ENCODE results near the gene EIF5A2. TPM values are rescaled to one million over a fixed set of nuclear protein-coding genes. Genes with fewer than 3 reads are reported as not detected.

The EIF5A2 gene
- total and polyA plus RNA-seq, 7 donors = 0.46 to 4.0 (median 1.9) TPM

DNA sequence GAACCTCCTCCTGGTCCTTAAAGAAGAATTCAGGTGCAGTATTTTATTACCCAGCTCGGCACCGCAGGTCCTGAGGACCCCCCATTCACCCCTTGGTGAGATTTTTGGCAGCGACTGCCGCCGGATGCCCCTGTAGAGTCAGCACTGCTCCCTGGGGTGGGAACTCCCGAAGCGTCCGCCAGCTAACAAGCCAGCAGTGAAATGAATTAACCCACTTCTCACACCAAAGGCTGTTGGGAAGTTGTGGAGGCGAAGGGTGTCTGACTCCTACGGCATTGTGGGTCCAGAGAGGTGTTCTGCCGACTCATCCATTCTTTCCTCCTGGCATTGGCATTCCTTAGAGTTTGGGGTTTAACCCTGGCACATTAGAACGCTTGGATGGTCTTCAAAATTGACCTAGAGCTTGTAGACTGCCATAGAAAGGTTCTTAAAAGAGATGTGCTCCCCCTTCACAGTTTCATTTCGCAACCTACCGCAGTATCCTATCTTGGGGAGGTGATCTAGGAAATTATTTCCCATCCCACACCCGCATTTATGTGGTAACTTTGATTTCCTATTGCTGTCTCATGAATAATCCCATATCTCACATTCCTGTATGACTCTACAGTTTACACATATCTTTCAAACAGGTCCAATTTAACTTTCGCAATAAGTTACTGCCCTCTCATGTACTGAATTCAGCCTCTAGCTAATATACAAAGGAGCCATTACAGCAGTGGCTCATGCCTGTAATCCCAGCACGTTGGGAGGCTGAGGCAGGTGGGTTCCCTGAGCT is 879 bp upstream of the EIF5A2 start:
- Histone ChIP-seq H3K4me3 (no peak overlapping the region), H3K27ac (no peak overlapping the region), H3K9me3 (peaks cover 9% of the 10 kb centered on the region), H3K36me3 (ENCODE audit: insufficient read depth in 1 of 2, low read depth in 1 of 2) (no peaks in the 10 kb centered on the region), H3K27me3 (ENCODE audit: insufficient read depth in 3 of 3, low read length in 2 of 3) (peaks cover 0 to 22% (median 0%) of the 10 kb centered on the region in 3 donors), H3K4me1 (no peaks in the 10 kb centered on the region)
- WGBS, 3 donors = 77 to 87% (median 81%) methylated on average over 17 of the region's 17 CpGs
- DNase-seq = peak in 1 of 2 donors; percentile 16
- ATAC-seq = peak in 3 of 4 donors; percentile 29 to 52 (median 47)
- TF ChIP-seq, protein P1, sequence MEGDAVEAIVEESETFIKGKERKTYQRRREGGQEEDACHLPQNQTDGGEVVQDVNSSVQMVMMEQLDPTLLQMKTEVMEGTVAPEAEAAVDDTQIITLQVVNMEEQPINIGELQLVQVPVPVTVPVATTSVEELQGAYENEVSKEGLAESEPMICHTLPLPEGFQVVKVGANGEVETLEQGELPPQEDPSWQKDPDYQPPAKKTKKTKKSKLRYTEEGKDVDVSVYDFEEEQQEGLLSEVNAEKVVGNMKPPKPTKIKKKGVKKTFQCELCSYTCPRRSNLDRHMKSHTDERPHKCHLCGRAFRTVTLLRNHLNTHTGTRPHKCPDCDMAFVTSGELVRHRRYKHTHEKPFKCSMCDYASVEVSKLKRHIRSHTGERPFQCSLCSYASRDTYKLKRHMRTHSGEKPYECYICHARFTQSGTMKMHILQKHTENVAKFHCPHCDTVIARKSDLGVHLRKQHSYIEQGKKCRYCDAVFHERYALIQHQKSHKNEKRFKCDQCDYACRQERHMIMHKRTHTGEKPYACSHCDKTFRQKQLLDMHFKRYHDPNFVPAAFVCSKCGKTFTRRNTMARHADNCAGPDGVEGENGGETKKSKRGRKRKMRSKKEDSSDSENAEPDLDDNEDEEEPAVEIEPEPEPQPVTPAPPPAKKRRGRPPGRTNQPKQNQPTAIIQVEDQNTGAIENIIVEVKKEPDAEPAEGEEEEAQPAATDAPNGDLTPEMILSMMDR (IDR thresholded peaks at IDR 0.05) = no peak
- intact Hi-C loops (cut with DNase I) = no loop called here

DNA sequence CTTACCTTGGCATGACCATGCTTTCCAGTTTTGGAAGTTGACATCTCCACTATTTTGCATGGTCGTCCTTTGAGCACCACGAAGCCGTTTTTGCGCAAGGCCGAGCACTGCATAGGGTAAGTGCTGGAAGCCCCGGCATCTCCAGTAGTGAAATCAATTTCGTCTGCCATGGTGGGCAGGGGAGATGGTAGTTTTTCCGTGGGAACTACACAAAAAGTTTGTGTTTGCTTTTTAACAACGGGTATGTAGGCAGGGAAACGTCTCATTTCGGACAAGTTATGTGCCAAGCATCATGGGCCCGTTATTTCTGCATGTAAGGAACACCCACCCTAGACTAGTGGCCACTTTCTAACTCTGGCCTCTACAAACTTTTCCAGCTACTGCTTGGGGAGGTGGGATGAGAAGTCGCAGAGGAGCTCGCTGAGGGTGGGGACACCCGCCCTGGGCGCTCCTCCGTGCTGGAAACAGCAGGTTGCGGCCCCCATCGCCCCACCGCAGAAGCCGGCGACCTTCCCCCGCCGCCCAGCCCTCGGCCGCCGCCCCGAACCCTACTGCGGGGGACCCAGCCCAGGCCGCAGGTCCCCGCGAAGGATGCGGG is 701 bp downstream of the EIF5A2 start:
- WGBS, 3 donors = 5 to 8% (median 5%) methylated on average over 28 to 33 of the region's 33 CpGs
- Histone ChIP-seq H3K27ac (peak overlapping the region; percentile 7), H3K36me3 (ENCODE audit: insufficient read depth in 1 of 2, low read depth in 1 of 2) (no peaks in the 10 kb centered on the region), H3K4me3 (peak overlapping the region; percentile 76), H3K9me3 (peaks cover 9% of the 10 kb centered on the region), H3K4me1 (no peaks in the 10 kb centered on the region), H3K27me3 (ENCODE audit: insufficient read depth in 3 of 3, low read length in 2 of 3) (peaks cover 0 to 22% (median 0%) of the 10 kb centered on the region in 3 donors)
- TF ChIP-seq, protein P1 (IDR thresholded peaks at IDR 0.05) = no peak
- intact Hi-C loops (cut with DNase I) = no loop called here
- DNase-seq (no peak), ATAC-seq (peak in 2 of 4 donors; percentile 5)

DNA sequence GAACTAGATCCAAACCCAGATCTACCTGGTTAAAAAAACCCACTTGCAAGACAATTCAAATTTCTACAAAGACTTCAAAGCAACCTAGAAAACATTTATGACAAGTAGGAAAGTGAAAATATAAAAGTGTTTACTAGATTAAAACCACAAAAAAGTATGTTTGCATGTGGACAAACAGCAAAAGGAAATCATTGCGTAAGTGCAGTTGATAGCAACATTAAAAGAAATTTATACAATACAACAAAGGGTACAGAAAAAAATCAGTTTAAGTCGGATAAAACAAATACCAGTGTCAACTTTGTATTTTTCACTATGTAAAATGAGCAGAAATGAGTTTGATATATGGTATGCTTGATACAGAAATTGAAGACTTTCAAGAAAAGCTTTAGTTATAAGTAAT is 2.6 kb downstream of the EIF5A2 start:
- no peaks in the 10 kb centered on the region for H3K36me3 ChIP-seq (ENCODE audit: insufficient read depth in 1 of 2, low read depth in 1 of 2)
- WGBS, 3 donors = 93 to 95% (median 94%) methylated on average over 2 of the region's 2 CpGs
- no peaks in the 10 kb centered on the region for H3K4me1 ChIP-seq
- intact Hi-C loops (cut with DNase I) = no loop called here
- H3K27me3 ChIP-seq (ENCODE audit: insufficient read depth in 3 of 3, low read length in 2 of 3) = peaks cover 0 to 22% (median 0%) of the 10 kb centered on the region in 3 donors
- DNase-seq = no peak
- H3K27ac ChIP-seq = no peak overlapping the region
- H3K4me3 ChIP-seq = no peak overlapping the region
- TF ChIP-seq, protein P1 (IDR thresholded peaks at IDR 0.05) = no peak
- peaks cover 5% of the 10 kb centered on the region for H3K9me3 ChIP-seq
- no peak for ATAC-seq

DNA sequence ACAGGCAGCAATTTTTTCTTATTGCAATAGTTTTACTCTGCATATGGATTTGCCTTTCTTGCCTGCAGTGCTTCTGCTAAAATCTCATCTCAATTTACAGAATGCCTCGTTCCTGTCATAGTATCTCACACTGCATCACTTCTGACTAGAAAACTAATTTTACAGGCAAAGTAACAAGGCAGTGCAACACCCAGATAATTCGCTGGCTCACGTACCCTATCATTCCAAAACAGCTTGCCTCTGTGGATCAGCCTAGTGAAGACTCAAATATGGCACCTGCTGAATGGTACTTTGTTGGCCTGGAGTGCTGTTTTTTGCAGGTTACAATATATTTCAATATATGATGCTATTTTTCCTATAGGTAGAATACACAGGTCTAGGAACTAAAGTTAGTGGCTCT is 5.3 kb downstream of the EIF5A2 start:
- H3K9me3 ChIP-seq = no peaks in the 10 kb centered on the region
- 91 to 96% (median 93%) methylated on average over 3 of the region's 3 CpGs for WGBS, 3 donors
- ATAC-seq (no peak), DNase-seq (no peak)
- peaks cover 0 to 21% (median 0%) of the 10 kb centered on the region in 3 donors for H3K27me3 ChIP-seq (ENCODE audit: insufficient read depth in 3 of 3, low read length in 2 of 3)
- no peak overlapping the region for H3K4me3 ChIP-seq
- no peaks in the 10 kb centered on the region for H3K4me1 ChIP-seq
- no peak overlapping the region for H3K27ac ChIP-seq
- intact Hi-C loops (cut with DNase I) = no loop called here
- TF ChIP-seq, protein P1 (IDR thresholded peaks at IDR 0.05) = no peak
- H3K36me3 ChIP-seq (ENCODE audit: insufficient read depth in 1 of 2, low read depth in 1 of 2) = no peaks in the 10 kb centered on the region
